Measurements from ENCODE around the gene CLTB. TPM values are rescaled to one million over a fixed set of nuclear protein-coding genes. Genes with fewer than 3 reads are reported as not detected.

CLTB gene
- total RNA-seq, 2 experiments from 2014 or later: 56.7 to 61.8 TPM

GRCh38 chr5:176360894-176361436 is 55.4 kb downstream of the CLTB start:
- peaks cover 33% of the 10 kb centered on the region for H3K4me1 Mint-ChIP-seq
- H3K36me3 Mint-ChIP-seq: peaks cover 24% of the 10 kb centered on the region
- H3K27me3 Mint-ChIP-seq: no peaks in the 10 kb centered on the region
- H3K4me3 Mint-ChIP-seq: peak overlapping the region; percentile 96
- peak; percentile 4 for ATAC-seq
- CTCF ChIA-PET: interaction anchor here (1.2 to 1.6 kb wide), 3 partner anchors 28 to 126 kb away, joined by 4 to 6 read pairs (median 5); partner anchors contain the start of genes CLTB, HIGD2A and NOP16
- no peaks in the 10 kb centered on the region for H3K9me3 Mint-ChIP-seq (ENCODE audit: low read depth)
- no peak for DNase-seq
- peak overlapping the region; percentile 98 for H3K27ac Mint-ChIP-seq

GRCh38 chr5:176359658-176360057 is 56.7 kb downstream of the CLTB start:
- Mint-ChIP-seq H3K27me3 (no peaks in the 10 kb centered on the region), H3K36me3 (peaks cover 28% of the 10 kb centered on the region), H3K4me1 (peaks cover 31% of the 10 kb centered on the region), H3K9me3 (ENCODE audit: low read depth) (no peaks in the 10 kb centered on the region), H3K4me3 (peak overlapping the region; percentile 45), H3K27ac (peak overlapping the region; percentile 16)
- CTCF ChIA-PET: interaction anchor here (1.0 kb wide), 1 partner anchor 19 kb away, joined by 3 read pairs; no protein-coding TSS in a partner anchor
- ATAC-seq: no peak
- DNase-seq: no peak

GRCh38 chr5:176356179-176356566 is 60.2 kb downstream of the CLTB start:
- Mint-ChIP-seq H3K9me3 (ENCODE audit: low read depth) (no peaks in the 10 kb centered on the region), H3K36me3 (peaks cover 46% of the 10 kb centered on the region), H3K4me3 (no peak overlapping the region), H3K27me3 (no peaks in the 10 kb centered on the region), H3K27ac (no peak overlapping the region), H3K4me1 (peaks cover 22% of the 10 kb centered on the region)
- CTCF ChIA-PET: interaction anchor here (1.3 kb wide), 1 partner anchor 121 kb away, joined by 3 read pairs; no protein-coding TSS in a partner anchor
- ATAC-seq (no peak), DNase-seq (no peak)

GRCh38 chr5:176355400-176356178 is 60.8 kb downstream of the CLTB start:
- H3K27ac Mint-ChIP-seq: no peak overlapping the region
- ATAC-seq (no peak), DNase-seq (no peak)
- CTCF ChIA-PET: interaction anchor here (1.3 kb wide), 1 partner anchor 121 kb away, joined by 3 read pairs; no protein-coding TSS in a partner anchor
- no peaks in the 10 kb centered on the region for H3K9me3 Mint-ChIP-seq (ENCODE audit: low read depth)
- no peak overlapping the region for H3K4me3 Mint-ChIP-seq
- H3K27me3 Mint-ChIP-seq: no peaks in the 10 kb centered on the region
- H3K4me1 Mint-ChIP-seq: peaks cover 22% of the 10 kb centered on the region
- peaks cover 47% of the 10 kb centered on the region for H3K36me3 Mint-ChIP-seq

GRCh38 chr5:176353533-176353932 is 62.8 kb downstream of the CLTB start:
- H3K4me3 Mint-ChIP-seq: no peak overlapping the region
- no peak for ATAC-seq
- DNase-seq: no peak
- CTCF ChIA-PET: no interaction called here
- peaks cover 16% of the 10 kb centered on the region for H3K4me1 Mint-ChIP-seq
- H3K36me3 Mint-ChIP-seq: peaks cover 56% of the 10 kb centered on the region
- H3K9me3 Mint-ChIP-seq (ENCODE audit: low read depth): no peaks in the 10 kb centered on the region
- no peaks in the 10 kb centered on the region for H3K27me3 Mint-ChIP-seq
- H3K27ac Mint-ChIP-seq: no peak overlapping the region

DNA sequence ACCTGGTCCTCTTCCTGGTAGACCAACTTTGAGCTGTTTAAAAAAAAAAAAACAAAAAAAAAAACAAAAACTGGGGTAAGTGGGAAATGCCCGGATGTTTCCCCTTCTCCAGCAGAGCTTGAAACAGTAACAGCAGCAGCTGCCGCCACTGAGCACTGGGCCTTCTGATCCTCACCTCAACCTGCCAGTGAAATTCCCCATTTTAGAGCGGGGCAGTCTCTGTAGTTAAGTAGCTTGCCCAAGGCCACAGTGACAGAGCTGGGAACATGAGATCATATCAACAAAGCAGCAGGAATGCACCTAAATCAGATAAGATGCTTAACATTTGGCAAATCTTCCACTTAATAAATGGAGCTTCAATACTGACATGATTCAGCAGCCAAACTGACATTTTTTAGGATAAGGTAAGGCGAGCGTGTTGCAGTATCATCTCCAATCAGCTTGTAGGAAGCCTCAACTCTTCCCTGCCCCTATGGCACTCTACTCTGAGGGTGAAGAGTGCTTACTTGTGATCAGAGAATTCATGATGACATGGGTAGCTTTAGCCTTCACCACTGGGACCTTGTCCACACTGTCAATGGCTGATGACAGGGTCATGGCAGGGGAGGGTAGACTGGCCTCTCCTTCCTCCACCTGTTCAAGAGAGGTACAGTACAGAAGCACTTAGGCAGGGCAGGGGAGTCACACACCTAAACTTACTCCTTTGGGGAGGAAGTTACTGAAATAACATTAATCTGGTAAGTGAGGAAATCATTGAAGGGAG is 64.0 kb downstream of the CLTB start:
- Mint-ChIP-seq H3K9me3 (ENCODE audit: low read depth) (no peaks in the 10 kb centered on the region), H3K36me3 (peaks cover 58% of the 10 kb centered on the region), H3K27me3 (no peaks in the 10 kb centered on the region), H3K27ac (peak overlapping the region; percentile 34), H3K4me1 (peaks cover 7% of the 10 kb centered on the region), H3K4me3 (no peak overlapping the region)
- DNase-seq: no peak
- ATAC-seq: no peak
- CTCF ChIA-PET: interaction anchor here (1.2 kb wide), 1 partner anchor 308 kb away, joined by 3 read pairs; no protein-coding TSS in a partner anchor

GRCh38 chr5:176350416-176350815 is 65.9 kb downstream of the CLTB start:
- peaks cover 61% of the 10 kb centered on the region for H3K36me3 Mint-ChIP-seq
- CTCF ChIA-PET: no interaction called here

GRCh38 chr5:176342766-176343458 is 73.4 kb downstream of the CLTB start:
- CTCF ChIA-PET: no interaction called here
- H3K4me3 Mint-ChIP-seq: no peak overlapping the region
- H3K9me3 Mint-ChIP-seq (ENCODE audit: low read depth): no peaks in the 10 kb centered on the region
- H3K36me3 Mint-ChIP-seq: peaks cover 18% of the 10 kb centered on the region
- no peak for DNase-seq
- H3K27ac Mint-ChIP-seq: no peak overlapping the region
- H3K4me1 Mint-ChIP-seq: no peaks in the 10 kb centered on the region
- H3K27me3 Mint-ChIP-seq: no peaks in the 10 kb centered on the region
- no peak for ATAC-seq

More at GRCh38 chr5:176350416-176350815, 65.9 kb downstream of the CLTB start:
- H3K27ac Mint-ChIP-seq: no peak overlapping the region
- DNase-seq (no peak), ATAC-seq (no peak)
- no peaks in the 10 kb centered on the region for H3K27me3 Mint-ChIP-seq
- H3K9me3 Mint-ChIP-seq (ENCODE audit: low read depth): no peaks in the 10 kb centered on the region
- no peak overlapping the region for H3K4me3 Mint-ChIP-seq
- peaks cover 5% of the 10 kb centered on the region for H3K4me1 Mint-ChIP-seq

Small RNA genes lying within 50 kb of the gene (microRNA-seq; reads per million reads assigned to microRNA genes)
- 6.8 reads per million, percentile 20 among the genes with 10 or more reads in this experiment for gene MIR1271

Other genes starting within 250 kb of the CLTB start
- 10 to 100 TPM; 24.6 to 36.9 TPM for gene SIMC1, start 178.1 kb downstream of the CLTB start, total RNA-seq
- gene KIAA1191, start 54.8 kb downstream of the CLTB start, total RNA-seq: 10 to 100 TPM; 50.0 to 53.1 TPM
- 1 to 10 TPM; 6.3 to 9.0 TPM for gene ARL10, start 51.1 kb downstream of the CLTB start, total RNA-seq
- 10 to 100 TPM; 44.8 to 68.3 TPM for gene NOP16, start 27.9 kb downstream of the CLTB start, total RNA-seq
- 10 to 100 TPM; 86.0 to 87.7 TPM for gene HIGD2A, start 27.8 kb downstream of the CLTB start, total RNA-seq
- 10 to 100 TPM; 29.9 to 38.7 TPM for gene FAF2, start 31.8 kb upstream of the CLTB start, total RNA-seq
- gene RNF44, start 120.9 kb upstream of the CLTB start, total RNA-seq: 100 to 1,000 TPM in 1 of 2 experiments, 10 to 100 TPM in 1; 96.5 to 111 TPM
- gene CDHR2, start 132.8 kb upstream of the CLTB start, total RNA-seq: 1 to 10 TPM in 1 of 2 experiments, under 1 TPM in 1; 0.56 to 1.6 TPM
- gene GPRIN1, start 193.6 kb upstream of the CLTB start, total RNA-seq: 1 to 10 TPM; 2.5 to 3.4 TPM
- gene SNCB, start 214.0 kb upstream of the CLTB start, total RNA-seq: not detected
- not detected for gene EIF4E1B, start 214.1 kb upstream of the CLTB start, total RNA-seq
- 10 to 100 TPM; 31.5 to 39.2 TPM for gene TSPAN17, start 230.9 kb upstream of the CLTB start, total RNA-seq